IPS-NIHi11 (cell line): Measurements from ENCODE around the gene KISS1.

Experiments
- DNase-seq: peaks from one replicate; pipeline ENCODE4 v3.0.0; 2012; ENCODE audit warnings: mixed read lengths, low spot score

Gene KISS1

DNA sequence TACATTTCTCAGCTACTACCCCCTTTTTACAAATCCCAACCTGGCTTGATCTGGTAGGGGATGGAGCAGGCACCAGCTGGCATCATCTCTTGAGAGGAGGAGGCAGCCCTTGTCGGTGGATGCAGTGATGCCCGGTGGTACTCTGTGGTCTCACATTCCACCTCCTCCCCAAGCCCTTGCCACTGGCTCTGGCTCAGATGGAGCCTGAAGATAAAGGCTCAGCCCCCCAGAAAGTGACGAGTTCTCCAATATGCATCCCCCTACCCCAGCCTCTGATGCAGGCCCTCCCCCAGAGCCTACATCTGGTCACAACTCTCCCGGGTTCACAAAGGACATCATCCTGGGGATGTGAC, 21.3 kb upstream of the KISS1 start:
- DNase-seq: no peak

DNA sequence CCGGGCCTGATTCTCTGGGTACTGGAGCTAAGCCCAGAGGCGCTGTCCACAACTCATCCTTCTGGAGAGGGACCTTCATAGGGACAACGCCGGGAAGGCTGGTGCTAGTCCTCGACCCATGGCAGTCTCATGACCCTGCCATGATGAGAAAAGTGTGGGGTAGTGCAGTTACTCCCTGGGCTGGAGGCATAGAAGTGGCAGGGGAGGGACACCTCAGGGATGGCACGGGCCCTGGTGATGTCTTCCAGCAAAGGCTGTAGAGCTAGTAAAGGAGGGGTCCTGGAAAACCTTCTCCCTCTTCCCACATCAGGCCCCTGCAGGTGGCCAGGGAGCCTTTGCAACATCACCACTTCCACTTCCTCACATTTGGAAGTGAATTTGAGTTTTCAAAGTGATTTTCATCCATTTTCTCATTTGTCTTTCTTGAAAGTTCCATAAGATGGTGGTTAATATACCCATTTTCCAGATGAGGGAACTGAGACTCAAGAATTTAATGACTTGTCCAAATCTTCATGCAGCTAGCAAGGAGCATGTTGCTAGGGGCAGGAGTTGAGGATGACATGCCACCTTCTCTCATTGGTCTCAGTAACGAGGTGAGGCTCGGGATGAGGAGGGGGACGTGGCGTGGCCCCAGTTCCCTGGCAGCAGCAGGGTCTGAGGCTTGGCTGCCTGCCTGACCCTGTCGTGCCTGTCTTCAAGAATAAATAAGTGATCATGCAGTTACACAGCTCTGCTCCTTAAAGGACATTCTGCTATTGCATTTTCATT, 20.8 kb upstream of the KISS1 start:
- no peak for DNase-seq

DNA sequence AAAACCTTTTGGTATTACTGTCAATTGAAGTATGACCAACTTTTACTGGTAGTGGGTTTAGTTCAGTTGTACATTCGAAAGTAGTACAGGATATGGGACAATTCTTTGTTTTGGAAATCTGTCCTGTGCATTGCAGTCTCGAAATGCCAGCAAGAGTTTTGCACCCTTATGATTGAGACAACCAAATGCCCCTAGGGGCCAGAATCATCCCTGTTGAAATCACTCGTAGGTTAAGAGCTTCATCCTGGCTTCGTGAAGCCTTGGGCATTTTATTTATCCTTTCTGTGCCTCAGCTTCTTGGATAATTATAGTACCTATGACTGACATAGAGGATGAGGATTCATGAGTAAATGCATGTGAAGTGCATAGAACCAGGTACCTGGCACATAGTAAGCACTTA, 19.9 kb upstream of the KISS1 start:
- no peak for DNase-seq

DNA sequence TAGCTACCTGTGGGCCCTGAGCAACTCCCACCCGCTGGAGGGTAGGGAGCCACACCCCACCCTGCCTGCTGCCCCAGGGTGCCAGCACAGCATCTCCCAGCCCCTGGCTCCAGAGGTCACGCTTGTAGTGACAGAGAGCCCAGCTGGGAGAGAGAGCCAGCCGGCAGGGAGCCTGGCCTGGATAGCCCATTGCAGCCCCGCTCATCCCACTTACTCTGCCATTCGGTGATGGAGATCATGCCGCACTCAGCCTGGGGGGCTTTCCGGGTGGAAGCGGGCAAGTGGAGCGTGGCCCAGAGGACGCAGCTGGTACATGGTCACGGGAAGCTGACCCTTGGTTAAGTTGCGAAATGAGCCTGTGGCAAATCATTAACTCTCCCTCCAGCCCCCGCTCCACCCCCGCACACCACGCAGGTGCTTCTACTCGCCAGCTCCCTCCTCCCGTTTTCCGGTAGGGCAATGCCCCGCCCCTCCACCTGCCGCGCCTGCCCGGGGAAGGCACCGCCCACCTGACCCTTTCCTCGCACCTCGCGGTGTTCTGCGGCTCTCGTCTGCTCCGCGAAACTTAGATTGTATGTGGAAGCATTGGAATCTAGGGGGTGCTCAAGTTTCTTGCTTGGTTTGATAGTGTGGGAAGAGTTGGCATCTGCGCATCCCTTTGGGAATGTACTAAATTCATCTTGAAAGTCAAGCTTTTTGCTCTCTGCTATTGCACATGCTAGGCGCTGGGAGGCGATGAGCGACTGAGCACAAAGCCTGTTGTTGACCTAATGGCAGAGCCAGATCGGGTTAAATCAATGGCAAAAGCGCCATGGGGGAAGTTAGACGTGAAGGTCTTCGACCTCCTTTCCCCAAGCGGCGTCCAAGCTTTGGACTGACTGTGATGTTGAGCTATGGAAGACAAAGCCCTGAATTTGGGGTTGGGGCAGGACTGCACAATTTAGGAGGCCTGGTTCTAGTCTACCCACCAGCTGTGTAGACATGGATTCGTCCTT, 17.7 kb upstream of the KISS1 start, which contains the start of gene GOLT1A:
Gene GOLT1A, minus strand, starts transcription at position 321 of the 995 bp plus-strand sequence. Its CDS starts 82 bp downstream, at position 239.
- DNase-seq: peak; percentile 92

DNA sequence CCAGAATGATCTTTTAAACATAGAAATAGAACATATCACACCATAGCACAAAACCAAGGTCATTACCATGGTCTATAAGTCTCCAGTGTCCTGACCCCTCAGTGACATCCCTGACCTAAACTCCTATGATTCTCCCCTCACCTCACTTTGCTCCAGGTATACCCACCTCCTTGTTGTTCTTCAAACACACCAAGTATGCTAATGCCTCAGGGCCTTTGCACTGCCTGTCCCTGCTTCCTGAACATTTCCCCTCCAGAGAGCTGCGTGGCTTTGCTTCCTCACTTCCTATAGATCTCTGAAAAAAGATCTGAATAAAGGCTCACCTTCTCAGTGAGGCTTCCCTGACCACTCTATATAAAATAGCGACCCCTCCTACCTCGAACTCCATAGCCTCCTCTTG, 16.4 kb upstream of the KISS1 start:
- DNase-seq: no peak

DNA sequence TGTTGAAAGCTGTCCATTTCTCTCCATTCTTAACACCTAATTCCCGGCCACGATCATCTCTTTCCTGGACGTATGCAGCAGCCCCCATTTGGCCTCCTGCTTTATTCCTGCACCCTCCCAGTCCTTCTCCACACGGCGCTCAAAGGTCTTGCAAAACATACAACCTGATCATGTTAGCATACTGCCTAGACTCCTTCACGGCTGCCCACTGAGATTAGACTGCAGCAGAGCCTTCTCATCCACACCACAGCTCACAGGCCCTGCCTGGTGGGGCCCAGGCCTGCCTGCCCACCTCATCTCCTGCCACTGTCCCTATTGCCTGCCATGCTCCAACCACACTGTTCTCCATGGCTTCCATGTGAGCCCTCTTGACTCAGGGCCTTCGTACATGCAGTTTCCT, 14.8 kb upstream of the KISS1 start:
- DNase-seq: no peak

DNA sequence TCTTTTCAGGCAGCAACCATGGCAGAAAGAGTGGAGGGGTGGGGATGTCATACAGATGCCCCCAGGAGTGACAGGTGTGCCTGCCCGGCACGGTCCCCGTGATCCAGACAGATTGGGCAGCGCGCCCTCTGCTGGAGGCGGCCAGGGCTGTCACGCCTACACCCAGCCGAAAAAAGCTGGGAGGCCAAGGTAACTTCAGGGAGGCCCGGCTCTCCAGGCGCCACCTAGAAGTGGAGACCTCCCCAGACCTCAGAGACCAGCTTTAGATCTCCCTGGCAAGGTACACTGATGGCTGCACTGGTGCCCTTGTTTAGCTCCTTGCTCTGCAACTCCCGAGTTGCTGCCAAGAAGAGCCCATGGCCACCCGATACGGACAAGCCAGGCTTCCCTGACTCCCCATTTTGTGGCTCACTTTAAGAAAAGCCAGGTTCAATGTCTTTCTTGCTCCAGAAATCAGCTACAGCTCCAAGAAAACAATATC, 10.9 kb upstream of the KISS1 start:
- peak; percentile 93 for DNase-seq

DNA sequence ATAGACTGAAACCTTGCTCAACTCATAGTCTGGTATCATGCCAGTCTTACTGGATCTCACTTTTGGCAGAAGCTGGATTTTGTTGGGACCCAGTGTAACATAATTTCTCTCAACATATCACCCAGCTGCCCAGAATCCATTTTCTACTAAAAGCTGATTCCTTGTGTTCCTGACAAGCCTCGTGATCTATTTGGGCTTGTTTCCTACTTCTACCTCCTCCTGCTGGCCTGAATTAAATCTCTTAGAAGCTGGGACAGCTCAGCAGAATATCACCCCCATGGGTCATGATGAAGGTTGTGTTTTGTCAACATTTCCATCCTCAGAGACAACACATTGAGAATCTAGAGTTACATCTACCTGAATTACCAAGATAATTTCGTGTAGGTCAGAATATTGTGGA, 9.8 kb upstream of the KISS1 start:
- no peak for DNase-seq

DNA sequence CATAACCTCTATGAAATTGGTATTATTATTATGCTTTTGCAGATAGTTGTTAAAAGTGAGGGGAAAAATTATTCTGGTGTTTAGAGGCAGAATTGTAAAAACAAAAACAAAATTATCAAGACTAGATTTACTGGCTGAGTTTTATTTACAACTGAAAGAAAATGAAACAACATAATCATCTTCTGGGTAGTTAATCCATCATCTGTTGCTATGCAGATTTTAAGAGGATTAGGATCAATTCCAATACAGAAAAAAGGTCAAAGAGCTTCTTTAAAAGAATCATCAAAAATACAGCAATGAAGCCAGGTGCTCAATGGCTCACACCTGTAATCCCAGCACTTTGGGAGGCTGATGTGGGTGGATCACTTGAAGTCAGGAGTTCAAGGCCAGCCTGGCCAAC, 9.2 kb upstream of the KISS1 start:
- DNase-seq: no peak

DNA sequence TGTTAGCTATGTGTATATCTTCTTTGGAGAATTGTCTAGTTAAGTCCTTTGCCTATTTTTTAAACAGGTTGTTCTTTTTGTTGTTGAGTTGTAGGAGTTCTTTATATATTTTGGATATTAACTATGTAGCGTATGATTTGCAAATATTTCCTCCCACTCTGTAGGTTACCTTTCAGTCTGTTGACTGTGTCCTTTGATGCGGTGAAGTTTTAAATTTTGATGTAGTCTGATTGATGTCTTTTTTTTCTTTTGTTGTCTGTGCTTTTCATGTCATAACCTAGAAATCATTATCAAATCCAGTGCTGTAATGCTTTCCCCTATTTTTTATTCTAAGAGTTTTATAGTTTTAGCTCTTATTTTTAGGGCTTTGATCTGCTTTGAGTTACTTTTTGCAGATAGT, 8.7 kb upstream of the KISS1 start:
- DNase-seq: no peak

DNA sequence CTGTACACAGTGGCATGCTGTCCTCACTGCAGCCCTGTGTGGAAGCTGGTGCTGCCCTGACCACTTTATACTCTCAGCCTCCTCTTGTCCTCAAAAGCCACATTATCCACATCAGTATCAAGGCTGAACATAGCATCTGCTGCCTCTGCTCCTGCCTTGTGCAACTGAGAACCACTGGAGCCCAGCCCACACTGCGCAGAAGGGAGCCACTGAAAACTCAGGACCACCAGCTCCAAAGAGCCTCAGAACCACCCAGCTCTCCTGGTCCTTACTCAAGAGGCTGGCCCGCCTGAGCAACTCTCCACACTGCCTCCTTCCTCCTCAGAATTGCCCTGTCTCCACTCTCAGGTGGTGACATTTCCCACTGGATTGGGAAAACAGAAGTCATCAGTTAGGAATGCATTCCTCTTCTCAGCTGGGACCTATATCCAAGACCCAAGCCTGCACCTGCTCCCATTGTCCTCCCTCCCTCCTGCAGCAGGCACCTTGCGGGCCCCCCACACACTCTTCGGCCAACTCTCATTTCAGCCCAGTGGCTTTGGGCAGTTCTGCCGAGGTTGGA, 7.0 kb upstream of the KISS1 start:
- DNase-seq: no peak

DNA sequence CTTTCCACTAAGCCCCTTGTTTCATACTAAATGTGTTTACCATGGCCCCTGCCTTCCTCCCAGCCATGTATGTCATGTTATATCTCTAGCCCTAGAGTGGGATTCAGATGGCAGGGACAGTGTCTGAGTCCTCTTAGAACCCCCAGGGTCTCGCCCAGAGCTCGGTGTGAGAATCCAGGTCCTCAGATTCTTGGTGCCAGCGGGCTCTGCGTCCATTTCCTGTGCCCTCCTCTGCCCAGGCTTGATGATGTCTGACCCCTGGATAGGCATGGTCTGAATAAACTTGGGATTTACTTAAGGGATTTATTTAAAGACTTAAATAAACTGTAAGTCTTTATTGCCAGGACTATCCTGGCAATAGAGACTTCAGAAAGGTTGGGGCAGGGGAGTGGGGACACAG, 6.2 kb upstream of the KISS1 start:
- no peak for DNase-seq

DNA sequence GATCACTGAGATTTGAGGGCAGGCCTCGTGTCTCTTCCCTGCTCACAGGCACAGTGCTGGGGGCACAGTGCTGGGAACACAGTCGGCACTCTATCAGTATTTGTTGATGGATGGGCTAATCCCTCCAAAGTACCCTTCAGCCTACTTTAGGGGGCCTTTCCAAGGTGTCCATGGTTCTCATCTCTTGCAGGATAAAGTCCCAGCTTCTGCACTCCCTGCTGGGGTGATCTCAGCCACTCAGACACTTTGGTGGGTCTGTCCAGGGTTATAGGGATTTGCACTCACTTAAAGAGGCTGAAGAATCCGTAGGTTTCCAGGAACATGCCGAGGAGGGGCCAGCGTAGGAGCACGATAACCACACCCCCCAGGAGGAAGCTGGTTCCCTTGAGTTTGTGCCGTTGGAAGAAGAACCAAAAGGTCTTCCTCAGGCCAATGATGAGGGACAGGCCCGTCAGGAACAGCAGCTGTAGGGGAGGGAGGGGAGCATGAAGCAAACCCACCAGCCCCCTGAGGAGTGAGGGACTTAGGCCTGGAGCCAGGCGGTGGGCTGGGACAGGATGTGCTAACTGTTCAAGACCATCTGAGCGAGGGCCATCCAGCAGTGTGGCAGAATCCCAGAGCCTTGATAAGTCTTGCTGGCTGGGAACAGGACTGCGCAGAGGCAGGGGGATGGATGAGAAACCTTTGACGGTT, 5.2 kb upstream of the KISS1 start:
- no peak for DNase-seq

DNA sequence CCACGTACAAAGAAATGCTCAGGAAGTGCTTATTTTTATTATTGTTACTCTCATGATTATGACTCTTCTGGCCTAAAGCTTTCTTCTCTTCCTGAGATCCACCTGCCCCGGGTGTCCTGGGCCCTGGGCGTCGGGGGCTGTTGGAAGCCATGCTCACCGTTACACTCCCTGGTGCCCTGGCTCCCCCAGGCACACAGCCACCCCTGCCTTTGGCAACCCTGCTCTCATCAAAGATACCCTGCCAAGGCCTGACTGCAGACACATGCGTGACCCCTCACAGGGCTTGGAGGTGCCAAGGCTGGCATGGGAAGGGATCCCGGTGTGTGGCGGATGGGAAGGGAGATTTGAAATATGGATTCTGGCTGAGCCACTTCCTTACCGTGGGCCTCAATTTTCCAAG, 3.3 kb upstream of the KISS1 start:
- DNase-seq: no peak

DNA sequence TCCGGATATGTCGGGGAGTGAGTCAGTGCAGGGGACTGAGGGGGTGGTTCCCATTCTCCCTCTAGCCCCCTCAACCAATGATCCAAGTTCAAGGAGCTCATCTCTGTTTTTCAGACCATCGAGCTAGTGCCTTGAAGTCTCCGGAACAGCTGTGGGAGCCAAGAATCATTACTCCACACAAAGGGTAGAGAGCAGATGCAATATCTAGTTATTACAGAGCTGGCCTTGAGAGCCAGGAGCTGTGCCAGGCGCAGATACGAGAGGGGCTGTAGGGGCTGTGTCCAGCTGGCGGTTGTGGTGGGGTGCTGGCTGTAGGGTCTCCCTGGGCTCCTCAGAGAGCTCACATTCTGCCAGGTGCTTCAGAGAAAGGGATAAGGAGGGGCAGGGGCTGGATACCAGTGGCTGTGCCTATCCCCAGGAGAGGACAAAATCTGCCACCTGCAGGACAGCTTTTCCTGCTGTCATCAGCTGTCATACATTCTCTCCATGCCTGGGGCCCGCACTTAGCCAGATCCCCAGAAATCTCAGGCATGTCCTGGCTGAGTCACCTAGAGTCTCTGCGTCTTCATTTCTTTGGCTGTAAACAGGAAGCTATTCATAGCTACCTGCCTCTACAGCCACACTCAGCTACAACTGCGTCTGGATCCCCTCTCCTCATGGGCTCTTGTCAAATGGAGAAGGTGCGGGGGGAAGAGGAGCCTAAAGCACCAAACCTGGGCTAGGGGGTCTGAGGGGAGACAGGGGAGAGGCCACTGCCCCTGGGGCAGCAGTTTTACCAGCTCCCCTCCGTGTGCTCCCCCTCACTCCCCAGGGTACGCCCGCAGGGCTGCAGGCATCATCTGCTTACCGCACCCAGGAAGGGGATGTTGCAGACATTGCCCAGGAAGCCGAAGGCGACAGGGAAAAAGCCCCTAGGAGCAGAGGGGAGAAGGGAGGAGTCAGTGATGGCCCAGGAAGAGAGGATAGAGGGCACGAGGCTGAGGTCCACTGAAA, 2.4 kb upstream of the KISS1 start:
- DNase-seq: peak; percentile 53

DNA sequence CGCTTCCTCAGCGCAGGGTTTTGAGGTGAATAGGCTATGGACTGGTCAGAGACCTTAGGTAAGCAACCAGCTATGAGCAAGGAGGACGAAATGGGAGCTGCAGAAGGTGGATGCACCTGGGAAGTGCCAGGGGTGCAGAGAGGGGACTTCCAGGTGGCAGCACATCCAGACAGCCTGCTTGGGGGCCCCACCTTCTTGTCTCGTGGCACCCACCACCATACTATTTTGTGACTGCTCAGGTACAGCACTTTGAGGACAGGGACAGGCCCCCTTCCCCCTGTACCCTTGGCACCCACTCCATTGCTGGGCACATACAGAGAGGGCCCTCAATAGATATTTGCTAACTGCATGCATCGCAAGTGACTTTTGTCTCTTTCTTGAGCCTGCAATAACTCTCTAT, 777 bp upstream of the KISS1 start:
- no peak for DNase-seq

DNA sequence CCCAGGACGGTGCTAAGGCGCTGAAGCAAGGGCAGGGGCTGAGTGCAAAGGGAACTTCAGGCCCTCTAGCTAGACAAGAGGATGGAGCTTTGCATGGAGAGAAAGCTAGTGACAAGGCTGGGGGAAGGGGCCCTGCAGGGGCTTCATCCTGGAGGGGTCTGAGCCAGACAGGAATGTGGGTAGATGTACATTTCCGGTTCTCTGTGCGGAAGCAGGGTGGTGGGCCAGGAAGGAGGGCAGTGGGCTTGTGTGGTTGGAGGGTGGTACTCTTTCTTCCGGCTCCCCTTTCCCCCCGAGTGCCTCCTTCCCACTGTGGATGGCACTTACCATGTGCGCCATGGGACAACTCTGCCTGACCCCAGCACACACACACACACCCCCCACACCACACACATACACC, 1.5 kb downstream of the KISS1 start:
- no peak for DNase-seq

DNA sequence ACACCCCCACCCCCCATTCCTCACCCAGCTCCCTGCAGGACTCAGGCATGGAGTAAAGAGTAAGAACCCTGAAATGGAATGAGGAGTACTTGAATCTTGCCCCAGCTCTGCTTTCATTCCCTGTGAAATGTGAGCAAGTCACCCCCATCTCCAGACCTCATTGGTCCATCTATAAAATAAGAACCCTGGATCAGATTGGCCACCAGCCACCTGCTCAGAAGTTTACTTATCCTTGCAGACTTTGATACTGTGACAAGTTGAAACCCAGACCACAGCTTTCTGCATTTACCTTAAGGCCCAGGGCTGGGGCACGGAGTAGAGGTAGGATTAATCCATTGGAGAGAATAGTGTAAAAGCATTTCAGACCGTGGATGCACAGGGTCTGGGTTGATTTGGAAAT, 2.2 kb downstream of the KISS1 start:
- DNase-seq: no peak

DNA sequence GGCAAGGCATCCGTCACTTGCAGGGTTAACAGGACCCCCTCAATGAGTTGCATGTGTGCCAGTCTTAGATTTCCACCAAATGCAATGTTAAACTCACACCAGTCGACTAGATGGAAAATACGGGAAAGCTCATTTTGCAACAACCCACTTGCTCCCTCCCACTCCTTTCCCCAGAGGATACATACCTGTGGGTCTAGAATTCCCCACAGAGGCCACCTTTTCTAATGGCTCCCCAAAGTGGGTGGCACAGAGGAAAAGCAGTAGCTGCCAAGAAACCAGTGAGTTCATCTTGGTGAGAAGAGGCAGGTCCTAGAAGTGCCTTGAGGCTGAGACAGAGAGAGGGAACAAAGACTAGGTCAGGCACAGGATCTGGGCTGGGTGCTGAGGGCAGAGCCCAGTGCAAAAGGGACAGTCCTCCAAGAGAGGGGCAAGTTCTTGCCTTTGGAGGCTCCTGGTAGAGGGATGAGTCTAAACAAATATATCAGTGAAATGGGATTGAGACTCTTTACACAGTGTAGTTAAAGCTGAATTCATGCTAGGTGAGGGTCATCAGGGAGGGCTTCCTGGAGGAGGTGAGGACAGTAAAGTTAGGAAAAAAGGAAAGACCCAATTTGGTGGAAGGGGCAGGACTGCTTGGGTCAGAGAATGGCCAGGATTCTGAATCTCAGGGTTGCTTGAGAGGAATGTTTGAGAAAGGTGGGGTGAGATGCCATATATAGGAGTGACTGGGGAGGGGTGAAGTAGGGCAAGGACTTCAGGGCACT, 3.5 kb downstream of the KISS1 start:
- no peak for DNase-seq

DNA sequence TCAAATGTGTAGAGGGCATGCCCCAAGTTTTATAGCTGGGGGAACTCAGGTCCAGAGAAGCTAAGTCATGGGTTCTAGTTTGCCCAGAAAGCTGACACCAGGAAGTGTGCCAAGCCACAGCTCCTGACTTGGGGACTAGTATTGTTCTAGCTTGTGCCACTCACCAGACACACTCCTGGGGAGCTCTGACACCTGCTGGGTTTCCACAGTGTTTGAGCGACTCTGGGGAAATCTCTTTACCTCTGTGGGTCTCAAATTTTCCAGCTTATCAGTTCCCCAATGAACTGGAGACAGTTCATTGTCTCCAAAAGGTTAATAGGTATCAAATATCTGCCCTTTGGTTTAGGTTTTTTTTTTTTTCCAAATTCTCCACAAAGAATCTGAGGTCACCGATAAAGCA, 4.2 kb downstream of the KISS1 start:
- DNase-seq: no peak
